A549 treated with Mapracorat at 1 μM for 4 hours (cell line): ENCODE data around the gene ITIH2. TPM values are rescaled to one million over a fixed set of nuclear protein-coding genes. Genes with fewer than 3 reads are reported as not detected.

ENCODE experiments used
- total RNA-seq: library from RNA; stranded (reverse); fragments of 200-300 nt; extraction: Qiagen RNA extraction; gene quantifications from 5 replicates; pipeline ENCODE4 v1.2.3, GENCODE V29; 2022

Gene ITIH2
- 0.23 to 0.31 TPM (median 0.28 TPM) in 5 replicates for total RNA-seq

GRCh38 chr10:7703140-7703539 lies at the start of gene ITIH2:
TSS of gene ITIH2 (plus strand) at chr10:7703316. CDS start at chr10:7703435, 119 bp downstream.

GRCh38 chr10:7666253-7667023 lies 36.7 kb upstream of the ITIH2 start, which contains the start of gene ITIH5:
TSS of gene ITIH5 (minus strand) at chr10:7666966. CDS start at chr10:7666892, 74 bp downstream.

GRCh38 chr10:7787857-7788638 lies 84.9 kb downstream of the ITIH2 start, which contains the start of the genes ATP5F1C and KIN:
TSS of gene ATP5F1C (plus strand) at chr10:7788177. CDS start at chr10:7788208, 31 bp downstream.
TSS of gene KIN (minus strand) at chr10:7787993. CDS start at chr10:7787933, 60 bp downstream.

Other genes starting within 250 kb of the ITIH2 start
- 0.03 to 0.12 TPM (median 0.10 TPM) in 5 replicates for gene ITIH5, start 36.4 kb upstream of the ITIH2 start, total RNA-seq
- 11.4 to 14.1 TPM (median 13.8 TPM) in 5 replicates for gene KIN, start 84.7 kb downstream of the ITIH2 start, total RNA-seq
- gene ATP5F1C, start 84.9 kb downstream of the ITIH2 start, total RNA-seq: 267 to 346 TPM (median 298 TPM) in 5 replicates
- 6.7 to 7.4 TPM (median 7.1 TPM) in 5 replicates for gene TAF3, start 115.2 kb downstream of the ITIH2 start, total RNA-seq